Peyer's patch (tissue), 4 donors: ENCODE results near the gene ABLIM2.

ENCODE experiments used
- CTCF ChIP-seq, 6 experiments: fragments of 450-650 bp in 4 of 6; fragments of 200-600 bp in 2 of 6; sonication (generic) in 1 of 6; IDR thresholded peaks; one replicate each; pipeline ENCODE4 v1.5.1; 2017 to 2019; ENCODE audit warnings: antibody characterized with exemption in 6 of 6, mild to moderate bottlenecking in 3 of 6, moderate library complexity in 1 of 6
- POLR2A ChIP-seq, 2 donors: fragments of 450-650 bp; IDR thresholded peaks; one replicate each; pipeline ENCODE4 v1.5.1; 2017; ENCODE audit warnings: antibody characterized with exemption in 2 of 2, mild to moderate bottlenecking in 2 of 2, moderate library complexity in 2 of 2

DNA sequence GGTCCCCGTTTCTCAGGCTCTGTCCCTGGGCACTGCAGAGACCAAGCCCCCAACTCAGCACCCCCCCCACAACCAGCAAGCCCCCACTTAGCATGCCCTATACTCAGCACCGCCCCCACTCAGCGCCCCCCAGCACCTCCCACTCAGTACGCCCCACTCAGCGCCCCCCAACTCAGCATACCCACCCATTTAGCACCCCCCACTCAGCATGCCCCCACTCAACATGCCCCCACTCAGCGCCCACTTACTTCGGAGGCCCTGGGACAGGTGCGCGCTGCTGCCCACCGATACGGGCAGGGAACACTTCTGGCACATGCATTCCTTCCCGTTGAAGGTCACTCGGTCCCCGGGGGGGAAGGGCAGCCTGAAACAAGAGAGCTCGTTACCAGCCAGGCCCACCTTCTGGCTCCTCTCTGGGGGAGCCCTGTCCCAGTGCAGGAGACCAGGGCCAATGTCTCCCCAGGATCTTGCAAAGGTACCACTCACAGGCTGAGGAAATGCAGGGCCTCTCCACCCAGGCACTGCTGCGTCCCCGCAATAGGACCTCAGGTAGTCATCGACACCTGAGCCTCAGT lies 70.6 kb downstream of the ABLIM2 start:
- TF ChIP-seq CTCF (IDR thresholded peaks at IDR 0.05): no peak
- no peak for TF ChIP-seq POLR2A (IDR thresholded peaks at IDR 0.05)
